H1 (cell line): Measurements from ENCODE around the gene CNKSR2. TPM values are rescaled to one million over a fixed set of nuclear protein-coding genes. Genes with fewer than 3 reads are reported as not detected.

Source experiments
- GTF2F1 ChIP-seq: IDR thresholded peaks from 2 replicates; pipeline ENCODE4 v1.6.1; 2012; ENCODE audit warnings: low read depth, low read length, improper control_type of control experiment, borderline replicate concordance
- JUN ChIP-seq: IDR thresholded peaks from 2 replicates; pipeline ENCODE4 v1.6.1; 2011; ENCODE audit warnings: low read depth, mild to moderate bottlenecking, improper control_type of control experiment, low read length
- KDM4A ChIP-seq: IDR thresholded peaks from one replicate; pipeline ENCODE4 v1.7.1; 2012; ENCODE audit warnings: low read depth, mild to moderate bottlenecking, moderate library complexity, low read length, inconsistent platforms; ENCODE audit not compliant: severe bottlenecking
- NANOG ChIP-seq: IDR thresholded peaks from 2 replicates; pipeline ENCODE4 v1.6.1; 2011; ENCODE audit warnings: low read length, low read depth, mild to moderate bottlenecking, inconsistent platforms; ENCODE audit not compliant: insufficient read depth, poor library complexity, severe bottlenecking
- TCF12 ChIP-seq: IDR thresholded peaks from 2 replicates; pipeline ENCODE4 v1.6.1; 2011; ENCODE audit warnings: low read depth, mild to moderate bottlenecking, low read length
- YY1 ChIP-seq: IDR thresholded peaks from 2 replicates; pipeline ENCODE4 v1.6.1; 2011; ENCODE audit warnings: low read depth, mild to moderate bottlenecking, low read length
- polyA plus RNA-seq, 7 experiments: library from polyadenylated mRNA; depleted of rRNA in 3 of 7; stranded (reverse) in 5 of 7; unstranded in 2 of 7; fragments of >200 nt in 5 of 7; fragments of 200-250 nt in 2 of 7; gene quantifications; 1 replicate in 5 of 7; 2 replicates in 1 of 7; 4 replicates in 1 of 7; pipeline versions ENCODE4 v1.2.1 to v1.2.3, GENCODE V29; 2011 to 2013; ENCODE audit warnings: missing spikeins in 2 of 7, mixed read lengths in 2 of 7
- total RNA-seq: library from RNA; stranded (reverse); fragmentation: NEBNext Ultra II Directional; extraction: Animal tissue kit (Norgen Biotek cat#: 25700); gene quantifications from 2 replicates; pipeline ENCODE4 v1.2.1, GENCODE V29; 2021
- TF ChIP-seq, protein P1 (sequence below): IDR thresholded peaks from 2 replicates; pipeline ENCODE4 v1.6.1; 2011; ENCODE audit warnings: low read depth, mild to moderate bottlenecking, low read length; ENCODE audit not compliant: insufficient read depth

CNKSR2 gene
- total and polyA plus RNA-seq, 2 of the 8 experiments (the other 6 are each of a cell fraction or from before 2014, with no cell fraction given) = 5.5 to 16.3 TPM

DNA sequence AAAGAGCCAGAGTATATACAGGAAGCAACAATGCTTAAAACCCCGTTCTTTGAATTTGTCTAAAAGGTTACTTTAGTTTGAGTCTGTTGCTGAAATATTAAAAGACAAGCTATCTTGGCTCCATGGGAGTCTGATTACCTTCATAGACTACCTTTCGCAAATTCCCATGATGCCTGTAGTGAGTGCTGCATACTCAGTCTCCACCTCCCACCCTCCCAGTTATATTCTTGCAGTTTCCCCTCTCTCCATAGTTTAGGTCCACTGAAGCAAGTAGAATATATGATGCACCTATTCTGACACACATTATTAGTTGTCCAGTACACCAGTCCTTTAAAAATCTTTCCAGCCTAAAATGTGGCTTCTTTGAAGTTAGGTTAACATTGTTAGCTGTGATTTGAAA, 2.4 kb downstream of the CNKSR2 start (continued):
- TF ChIP-seq GTF2F1 = no peak
- TF ChIP-seq JUN = no peak
- TF ChIP-seq NANOG = no peak
- TF ChIP-seq KDM4A = no peak
- no peak for TF ChIP-seq YY1
- no peak for TF ChIP-seq TCF12
- TF ChIP-seq, protein P1, sequence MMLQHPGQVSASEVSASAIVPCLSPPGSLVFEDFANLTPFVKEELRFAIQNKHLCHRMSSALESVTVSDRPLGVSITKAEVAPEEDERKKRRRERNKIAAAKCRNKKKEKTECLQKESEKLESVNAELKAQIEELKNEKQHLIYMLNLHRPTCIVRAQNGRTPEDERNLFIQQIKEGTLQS = no peak
